Thyroid gland (tissue), 4 donors: ENCODE measurements around the gene RTN4IP1. TPM values are rescaled to one million over a fixed set of nuclear protein-coding genes. Genes with fewer than 3 reads are reported as not detected.

Experiments used
- DNase-seq, 2 donors: peaks; one replicate each; pipeline ENCODE4 v3.0.0-alpha.2; 2019
- H3K27ac ChIP-seq, 3 donors: fragments of 200-600 bp; sonication (generic); 1 replicate in 2 of 3; 2 replicates in 1 of 3; pipeline ENCODE4 v1.5.1; 2016 to 2019; ENCODE audit warnings: mild to moderate bottlenecking in 1 of 3, moderate library complexity in 1 of 3
- H3K27me3 ChIP-seq: fragments of 200-600 bp; sonication (generic); one replicate; pipeline ENCODE4 v1.5.1; 2019
- H3K36me3 ChIP-seq, 2 donors: fragments of 200-600 bp; sonication (generic); one replicate each; pipeline ENCODE4 v1.5.1; 2016 to 2019
- H3K4me1 ChIP-seq, 2 donors: fragments of 200-600 bp; sonication (generic); one replicate each; pipeline ENCODE4 v1.5.1; 2017 to 2019
- H3K4me3 ChIP-seq, 3 donors: fragments of 200-600 bp; sonication (generic); replicated peaks in 1 of 3; 1 replicate in 2 of 3; 2 replicates in 1 of 3; pipeline ENCODE4 v1.5.1; 2016; ENCODE audit warnings: mild to moderate bottlenecking in 1 of 3
- H3K9me3 ChIP-seq: fragments of 200-600 bp; sonication (generic); one replicate; pipeline ENCODE4 v1.5.1; 2017
- CTCF ChIP-seq, 6 experiments: fragments of 200-600 bp in 3 of 6; fragments of 450-650 bp in 3 of 6; sonication (generic) in 3 of 6; IDR thresholded peaks; one replicate each; pipeline ENCODE4 v1.5.1; 2016 to 2019; ENCODE audit warnings: antibody characterized with exemption in 6 of 6, mild to moderate bottlenecking in 2 of 6, inconsistent platforms in 1 of 6, moderate library complexity in 1 of 6
- POLR2A ChIP-seq, 2 donors: fragments of 450-650 bp; IDR thresholded peaks; one replicate each; pipeline ENCODE4 v1.6.1; 2017; ENCODE audit warnings: antibody characterized with exemption in 2 of 2, mild to moderate bottlenecking in 2 of 2, moderate library complexity in 1 of 2
- WGBS, 2 donors: methylation state at CpG; one replicate each; pipeline ENCODE4 v1.1.5; 2017; 5-methylcytosine and 5-hydroxymethylcytosine counted together
- intact Hi-C: fragments of 100-400 bp; cut with DNase I; formaldehyde crosslinking; loops from one replicate; pipeline ENCODE4 v1.15.1; 2023
- small RNA-seq: library from RNA; depleted of rRNA; stranded (forward); fragments of <200 nt; gene quantifications from one replicate; pipeline ENCODE3, GENCODE V24; 2016
- total RNA-seq, 4 donors: library from RNA; depleted of rRNA; stranded (reverse); fragments of >200 nt; gene quantifications; one replicate each; pipeline ENCODE4 v1.2.3, GENCODE V29; 2016

Gene RTN4IP1
- total RNA-seq, 4 donors from 2014 or later = 3.6 to 10.9 (median 8.6) TPM

GRCh38 chr6:106525882-106526275 lies 103.4 kb downstream of the RTN4IP1 start:
- peak overlapping the region; percentile 52 to 65 (median 61) for H3K27ac ChIP-seq
- intact Hi-C loops = no loop called here

GRCh38 chr6:106525107-106525881 lies 104.0 kb downstream of the RTN4IP1 start:
- Histone ChIP-seq H3K4me1 (peaks cover 6 to 11% of the 10 kb centered on the region in 2 donors), H3K4me3 (peak overlapping the region in 1 of 3 donors; percentile 15), H3K9me3 (no peaks in the 10 kb centered on the region), H3K27me3 (no peaks in the 10 kb centered on the region), H3K27ac (peak overlapping the region; percentile 52 to 65 (median 61)), H3K36me3 (no peaks in the 10 kb centered on the region)
- intact Hi-C loops = no loop called here
- TF ChIP-seq CTCF (IDR thresholded peaks at IDR 0.05) (no peak), POLR2A (IDR thresholded peaks at IDR 0.05) (no peak)
- 24 to 34% methylated on average over 7 of the region's 7 CpGs for WGBS, 2 donors
- DNase-seq = no peak

More at GRCh38 chr6:106525882-106526275, 103.4 kb downstream of the RTN4IP1 start:
- Histone ChIP-seq H3K4me3 (no peak overlapping the region), H3K4me1 (peaks cover 6 to 11% of the 10 kb centered on the region in 2 donors), H3K36me3 (no peaks in the 10 kb centered on the region), H3K27me3 (no peaks in the 10 kb centered on the region), H3K9me3 (no peaks in the 10 kb centered on the region)
- DNase-seq = no peak
- TF ChIP-seq POLR2A (IDR thresholded peaks at IDR 0.05) (no peak), CTCF (IDR thresholded peaks at IDR 0.05) (no peak)
- WGBS, 2 donors = 30 to 32% methylated on average over 1 of the region's 1 CpG

GRCh38 chr6:106522562-106523250 lies 106.6 kb downstream of the RTN4IP1 start:
- Histone ChIP-seq H3K27ac (no peak overlapping the region), H3K27me3 (no peaks in the 10 kb centered on the region), H3K9me3 (no peaks in the 10 kb centered on the region), H3K36me3 (no peaks in the 10 kb centered on the region), H3K4me3 (no peak overlapping the region), H3K4me1 (peaks cover 6 to 11% of the 10 kb centered on the region in 2 donors)
- no peak for DNase-seq
- WGBS, 2 donors = 89 to 91% methylated on average over 6 of the region's 6 CpGs
- TF ChIP-seq CTCF (IDR thresholded peaks at IDR 0.05) (no peak), POLR2A (IDR thresholded peaks at IDR 0.05) (no peak)
- intact Hi-C loops = no loop called here

Small RNA genes within 50 kb of the gene (small RNA-seq; reads per million reads assigned to genes)
- not detected for gene RNU6-527P

Other genes starting within 250 kb of the RTN4IP1 start
- gene QRSL1, start 80 bp upstream of the RTN4IP1 start, total RNA-seq = 10 to 100 TPM; 11.4 to 16.4 (median 15.9) TPM